Lung (tissue), 16 donors: ENCODE measurements around the gene POM121L2. TPM values are rescaled to one million over a fixed set of nuclear protein-coding genes. Genes with fewer than 3 reads are reported as not detected.
A peak's percentile ranks its signal among the peaks of the same experiment; 100 is the strongest.

ENCODE experiments used
- ATAC-seq: fragments of 200-7000 bp; cut with Tn5 transposase; one replicate; pipeline ENCODE4 v1.9.1; 2020; ENCODE audit warnings: moderate number of reproducible peaks; ENCODE audit not compliant: insufficient read depth, low FRiP score
- DNase-seq, 3 donors: peaks; one replicate each; pipeline ENCODE4 v3.0.0-alpha.2; 2013 to 2017
- H3K27ac ChIP-seq, 2 donors: one replicate each; pipeline ENCODE4 v1.5.1; 2013; ENCODE audit warnings: mild to moderate bottlenecking in 2 of 2, moderate library complexity in 2 of 2, control low read depth in 1 of 2, inconsistent platforms in 1 of 2, low read depth in 1 of 2, low read length in 1 of 2
- H3K27me3 ChIP-seq, 3 donors: one replicate each; pipeline ENCODE4 v1.5.1; 2013; ENCODE audit warnings: low read length in 2 of 3; ENCODE audit not compliant: control insufficient read depth in 3 of 3, insufficient read depth in 3 of 3
- H3K36me3 ChIP-seq, 4 donors: one replicate each; pipeline ENCODE4 v1.5.1; 2013; ENCODE audit warnings: low read length in 4 of 4, mild to moderate bottlenecking in 1 of 4, moderate library complexity in 1 of 4; ENCODE audit not compliant: control insufficient read depth in 4 of 4, insufficient read depth in 4 of 4
- H3K4me1 ChIP-seq, 5 donors: one replicate each; pipeline ENCODE4 v1.5.1; 2013; ENCODE audit warnings: low read length in 5 of 5, mild to moderate bottlenecking in 2 of 5, moderate library complexity in 1 of 5; ENCODE audit not compliant: control insufficient read depth in 5 of 5, insufficient read depth in 5 of 5
- H3K4me3 ChIP-seq: one replicate; pipeline ENCODE4 v1.5.1; 2013; ENCODE audit warnings: mild to moderate bottlenecking, control low read depth, moderate library complexity
- H3K9ac ChIP-seq, 2 donors: one replicate each; pipeline ENCODE4 v1.5.1; 2013; ENCODE audit warnings: low read length in 2 of 2, control low read depth in 1 of 2; ENCODE audit not compliant: insufficient read depth in 1 of 2
- H3K9me3 ChIP-seq, 4 donors: one replicate each; pipeline ENCODE4 v1.5.1; 2013; ENCODE audit warnings: low read length in 3 of 4, mild to moderate bottlenecking in 1 of 4, moderate library complexity in 1 of 4; ENCODE audit not compliant: control insufficient read depth in 4 of 4, insufficient read depth in 3 of 4
- CTCF ChIP-seq: IDR thresholded peaks from 2 replicates; pipeline ENCODE4 v1.5.1; 2012; ENCODE audit warnings: mild to moderate bottlenecking; ENCODE audit errors: control extremely low read depth, extremely low read depth
- WGBS, 2 donors: extraction: QIAGEN DNeasy Blood & Tissue Kit; methylation state at CpG; one replicate each; pipeline ENCODE4 v1.1.7; 2013; 5-methylcytosine and 5-hydroxymethylcytosine counted together
- long read RNA-seq, 5 donors: transcript quantifications; one replicate each; lab custom pipeline, GENCODE V29; 2026
- polyA plus RNA-seq, 2 donors: library from polyadenylated mRNA; stranded (reverse); fragments of 200-250 nt; gene quantifications; one replicate each; pipeline ENCODE4 v1.2.1, GENCODE V29; 2013
- total RNA-seq, 2 donors: library from RNA; depleted of rRNA in 1 of 2; stranded (reverse); fragments of >200 nt in 1 of 2; gene quantifications; one replicate each; pipeline ENCODE4 v1.2.1, GENCODE V29; 2014 to 2021
- donor health status: control.
- donor health status: control.
- donor health status: Bipolar disorder and iron deficiency.
- donor health status: healthy.
- donor health status: DM: yes; HTN: yes; CAD: no.

POM121L2 gene
- not detected for total RNA-seq
- polyA plus RNA-seq: not detected
- long read RNA-seq, donor 1: 0 reads
- long read RNA-seq, donor 2: 0 reads
- long read RNA-seq, donor 3: 0 reads
- long read RNA-seq, donor 4: 0 reads
- long read RNA-seq, donor 5: 0 reads

- peak; percentile 84 for ATAC-seq
- peak; percentile 13 for TF ChIP-seq CTCF
- peaks cover 10 to 63% (median 56%) of the 10 kb centered on the region in 3 donors for H3K27me3 ChIP-seq
Observed at GRCh38 chr6:27312146-27312949, at the start of gene POM121L2. POM121L2 (minus strand) TSS chr6:27312273; CDS start chr6:27312170, 103 bp downstream.

GRCh38 chr6:27359231-27359630, 47.2 kb upstream of the POM121L2 start:
- no peak for TF ChIP-seq CTCF
- H3K27ac ChIP-seq: no peak overlapping the region
- H3K36me3 ChIP-seq: peaks cover 1 to 20% (median 14%) of the 10 kb centered on the region in 4 donors
- no peaks in the 10 kb centered on the region for H3K4me1 ChIP-seq
- no peak for DNase-seq
- ATAC-seq: no peak
- WGBS, 2 donors: 94 to 96% methylated on average over 1 of the region's 1 CpG
- no peak overlapping the region for H3K4me3 ChIP-seq
- H3K27me3 ChIP-seq: no peaks in the 10 kb centered on the region
- no peak overlapping the region for H3K9ac ChIP-seq
- peaks cover 0 to 19% (median 11%) of the 10 kb centered on the region in 4 donors for H3K9me3 ChIP-seq

More at GRCh38 chr6:27312146-27312949, at the start of gene POM121L2:
- no peak within 1 kb of the TSS for H3K27ac ChIP-seq
- DNase-seq: peak; percentile 49 to 67 (median 61)
- peaks cover 0 to 4% (median 1%) of the 10 kb centered on the region in 4 donors for H3K9me3 ChIP-seq
- WGBS, 2 donors: 1 to 2% methylated on average over 62 to 64 of the region's 64 CpGs
- H3K4me3 ChIP-seq: peak within 1 kb of the TSS; percentile 10
- peaks cover 0 to 9% (median 5%) of the 10 kb centered on the region in 5 donors for H3K4me1 ChIP-seq
- no peak within 1 kb of the TSS for H3K9ac ChIP-seq
- H3K36me3 ChIP-seq: no peaks in the 10 kb centered on the region

- no peak overlapping the region for H3K9ac ChIP-seq
- peaks cover 0 to 19% (median 11%) of the 10 kb centered on the region in 4 donors for H3K9me3 ChIP-seq
- no peak overlapping the region for H3K27ac ChIP-seq
- TF ChIP-seq CTCF: no peak
- DNase-seq (no peak), ATAC-seq (no peak)
- no peaks in the 10 kb centered on the region for H3K4me1 ChIP-seq
- H3K36me3 ChIP-seq: peaks cover 0 to 20% (median 14%) of the 10 kb centered on the region in 4 donors
- H3K27me3 ChIP-seq: no peaks in the 10 kb centered on the region
- WGBS, 2 donors: 75 to 93% methylated on average over 2 of the region's 2 CpGs
- H3K4me3 ChIP-seq: no peak overlapping the region
Observed at GRCh38 chr6:27358786-27359185, 46.7 kb upstream of the POM121L2 start.
